Vagina (tissue), 2 donors: Measurements from ENCODE around the gene AHI1.

Source experiments
- CTCF ChIP-seq, 3 experiments: fragments of 450-650 bp in 2 of 3; fragments of 200-600 bp in 1 of 3; sonication (generic) in 1 of 3; IDR thresholded peaks; one replicate each; pipeline ENCODE4 v1.5.1; 2017 to 2019; ENCODE audit warnings: antibody characterized with exemption in 3 of 3, mild to moderate bottlenecking in 2 of 3, moderate library complexity in 2 of 3
- POLR2A ChIP-seq, 2 donors: fragments of 450-650 bp; IDR thresholded peaks; one replicate each; pipeline ENCODE4 v1.6.1; 2017; ENCODE audit warnings: antibody characterized with exemption in 2 of 2, mild to moderate bottlenecking in 2 of 2, moderate library complexity in 2 of 2
- POLR2AphosphoS5 ChIP-seq, 2 donors: sonication (generic); formaldehyde crosslinking; IDR thresholded peaks; one replicate each; pipeline ENCODE4 v1.9.0; 2017; ENCODE audit warnings: antibody characterized with exemption in 2 of 2, mild to moderate bottlenecking in 2 of 2, low read depth in 1 of 2; ENCODE audit not compliant: insufficient read depth in 1 of 2

- no peak for TF ChIP-seq CTCF (IDR thresholded peaks at IDR 0.05)
- no peak for TF ChIP-seq POLR2AphosphoS5 (IDR thresholded peaks at IDR 0.05; ENCODE audit: insufficient read depth in 1 of 2, low read depth in 1 of 2)
- no peak for TF ChIP-seq POLR2A (IDR thresholded peaks at IDR 0.05)
Measured at GRCh38 chr6:135277422-135277821, 220.1 kb downstream of the AHI1 start.
